SK-N-SH (cell line): ENCODE measurements around the gene MTAP. TPM values are rescaled to one million over a fixed set of nuclear protein-coding genes. Genes with fewer than 3 reads are reported as not detected.

ENCODE experiments used
- CTCF ChIA-PET: fragments of 300-600, 350-600 bp; formaldehyde crosslinking; extraction: SDS; loops from one replicate; lab custom pipeline; 2021; lab: Yijun Ruan, JAX
- POLR2A ChIA-PET: fragments of 350-600 bp; sonication (Branson Sonifier 250); formaldehyde crosslinking; extraction: SDS; loops from one replicate; lab custom pipeline; 2020; ENCODE audit warnings: antibody characterized with exemption, inconsistent platforms; lab: Yijun Ruan, JAX
- DNase-seq: peaks from one replicate; pipeline ENCODE4 v3.0.0; 2012
- H2AFZ ChIP-seq: fragments of 200-600 bp; sonication (generic); 2 replicates; pipeline ENCODE4 v1.8.1; 2016; ENCODE audit warnings: antibody characterized with exemption, mild to moderate bottlenecking, low read depth
- H3F3A ChIP-seq: fragments of 200-600 bp; sonication (generic); replicated peaks from 2 replicates; pipeline ENCODE3; 2016; ENCODE audit warnings: antibody characterized with exemption, mild to moderate bottlenecking; ENCODE audit not compliant: insufficient read depth
- H3K27ac ChIP-seq, 2 experiments: fragments of 200-500 bp in 1 of 2; fragments of 200-600 bp in 1 of 2; sonication (Bioruptor generic) in 1 of 2; sonication (generic), shearing (Covaris generic) in 1 of 2; 2 replicates each; pipeline versions ENCODE4 v1.5.1 to v1.6.1; 2014 to 2016; ENCODE audit warnings: low read depth in 2 of 2, inconsistent platforms in 1 of 2, low read length in 1 of 2, mild to moderate bottlenecking in 1 of 2, mixed read lengths in 1 of 2
- H3K27me3 ChIP-seq: fragments of 200-600 bp; sonication (generic), shearing (Covaris generic); 2 replicates; pipeline ENCODE4 v1.6.1; 2016; ENCODE audit warnings: mixed run types; ENCODE audit not compliant: insufficient read depth
- H3K36me3 ChIP-seq, 2 experiments: fragments of 200-500 bp in 1 of 2; fragments of 200-600 bp in 1 of 2; sonication (Bioruptor generic) in 1 of 2; sonication (generic) in 1 of 2; replicated peaks in 1 of 2; 2 replicates each; pipeline versions ENCODE3 to v1.5.1; 2014 to 2016; ENCODE audit warnings: low read length in 1 of 2, mild to moderate bottlenecking in 1 of 2; ENCODE audit not compliant: insufficient read depth in 2 of 2, control insufficient read depth in 1 of 2
- H3K4me1 ChIP-seq, 2 experiments: fragments of 200-500 bp in 1 of 2; fragments of 200-600 bp in 1 of 2; sonication (Bioruptor generic) in 1 of 2; sonication (generic), shearing (Covaris generic) in 1 of 2; 2 replicates each; pipeline versions ENCODE4 v1.5.1 to v1.6.1; 2014 to 2016; ENCODE audit warnings: low read depth in 1 of 2, low read length in 1 of 2, mixed run types in 1 of 2; ENCODE audit not compliant: insufficient read depth in 2 of 2, control insufficient read depth in 1 of 2
- H3K4me2 ChIP-seq: fragments of 200-600 bp; sonication (generic), shearing (Covaris generic); 2 replicates; pipeline ENCODE4 v1.6.1; 2017; ENCODE audit warnings: mixed run types
- H3K4me3 ChIP-seq, 2 experiments: fragments of 200-500 bp in 1 of 2; fragments of 200-600 bp in 1 of 2; sonication (Bioruptor generic) in 1 of 2; sonication (generic), shearing (Covaris generic) in 1 of 2; 2 replicates each; pipeline versions ENCODE4 v1.5.1 to v1.8.1; 2014 to 2016; ENCODE audit warnings: low read depth in 2 of 2, inconsistent platforms in 1 of 2, low read length in 1 of 2, mild to moderate bottlenecking in 1 of 2, mixed read lengths in 1 of 2, moderate library complexity in 1 of 2
- H3K79me2 ChIP-seq: fragments of 200-600 bp; sonication (generic); 2 replicates; pipeline ENCODE4 v1.8.1; 2017; ENCODE audit warnings: mild to moderate bottlenecking; ENCODE audit not compliant: insufficient read depth
- H3K9ac ChIP-seq: fragments of 200-600 bp; sonication (generic); 2 replicates; pipeline ENCODE4 v1.6.1; 2017; ENCODE audit warnings: mixed run types
- H3K9me2 ChIP-seq: fragments of 200-600 bp; sonication (generic); 2 replicates; pipeline ENCODE4 v1.6.1; 2017; ENCODE audit warnings: mixed run types
- H3K9me3 ChIP-seq: fragments of 200-600 bp; sonication (generic); 2 replicates; pipeline ENCODE4 v1.6.1; 2017; ENCODE audit warnings: mixed run types, mild to moderate bottlenecking, moderate library complexity
- H4K20me1 ChIP-seq: fragments of 200-600 bp; sonication (generic); 2 replicates; pipeline ENCODE4 v1.6.1; 2017; ENCODE audit warnings: mild to moderate bottlenecking, mixed run types; ENCODE audit not compliant: insufficient read depth
- CTCF ChIP-seq: fragments of 200-600 bp; sonication (generic); IDR thresholded peaks from 2 replicates; pipeline ENCODE4 v1.6.1; 2017; ENCODE audit warnings: antibody characterized with exemption, mild to moderate bottlenecking, moderate library complexity
- ELF1 ChIP-seq: IDR thresholded peaks from 2 replicates; pipeline ENCODE4 v1.4.0; 2012
- EZH2phosphoT487 ChIP-seq: fragments of 200-600 bp; sonication (generic); IDR thresholded peaks from 2 replicates; pipeline ENCODE4 v1.6.1; 2017; ENCODE audit warnings: low read depth, mixed run types, mild to moderate bottlenecking, antibody characterized with exemption, moderate library complexity, borderline replicate concordance
- FOSL2 ChIP-seq: IDR thresholded peaks from 2 replicates; pipeline ENCODE4 v1.4.0; 2012; ENCODE audit warnings: low read depth, mild to moderate bottlenecking, moderate library complexity, borderline replicate concordance
- GABPA ChIP-seq: IDR thresholded peaks from 2 replicates; pipeline ENCODE4 v1.4.0; 2012; ENCODE audit warnings: low read depth, mild to moderate bottlenecking
- MXI1 ChIP-seq: IDR thresholded peaks from 2 replicates; pipeline ENCODE4 v1.6.1; 2012; ENCODE audit warnings: mild to moderate bottlenecking, low read depth, low read length, improper control_type of control experiment
- NRF1 ChIP-seq: IDR thresholded peaks from 2 replicates; pipeline ENCODE4 v1.6.1; 2012; ENCODE audit warnings: low read depth, mild to moderate bottlenecking, low read length
- RAD21 ChIP-seq: IDR thresholded peaks from 2 replicates; pipeline ENCODE4 v1.6.1; 2012; ENCODE audit warnings: mild to moderate bottlenecking, low read length
- SIN3A ChIP-seq: IDR thresholded peaks from 2 replicates; pipeline ENCODE4 v1.6.1; 2012; ENCODE audit warnings: low read depth, mild to moderate bottlenecking, low read length, moderate library complexity, borderline replicate concordance
- SMC3 ChIP-seq: IDR thresholded peaks from 2 replicates; pipeline ENCODE4 v1.6.1; 2012; ENCODE audit warnings: low read depth, low read length, improper control_type of control experiment
- ZBTB33 ChIP-seq: IDR thresholded peaks from 2 replicates; pipeline ENCODE4 v1.4.0; 2012; ENCODE audit warnings: low read depth, borderline replicate concordance
- WGBS: methylation state at CpG from one replicate; pipeline ENCODE4 v1.1.6; 2017; ENCODE audit warnings: low lambda C conversion rate; 5-methylcytosine and 5-hydroxymethylcytosine counted together
- polyA plus RNA-seq, 3 experiments: library from polyadenylated mRNA; depleted of rRNA; stranded (reverse); fragments of >200 nt; gene quantifications; 2 replicates each; pipeline ENCODE4 v1.2.3, GENCODE V29; 2012
- TF ChIP-seq, protein P1 (sequence below): IDR thresholded peaks from 2 replicates; pipeline ENCODE4 v1.6.1; 2012; ENCODE audit warnings: mild to moderate bottlenecking, low read depth, low read length, moderate library complexity
- TF ChIP-seq, protein P2 (sequence below): fragments of 150-350 bp; IDR thresholded peaks from 2 replicates; pipeline ENCODE4 v1.6.1; 2017; ENCODE audit warnings: antibody characterized with exemption, low read length, low read depth, borderline replicate concordance
- TF ChIP-seq, protein P3 (sequence below): IDR thresholded peaks from 2 replicates; pipeline ENCODE4; 2012

MTAP gene
- polyA plus RNA-seq, 1 of the 3 experiments (the other 2 are of a cell fraction): 9.8 TPM

- Histone ChIP-seq H3K9me3 (no peaks in the 10 kb centered on the region), H3K4me1 (no peaks in the 10 kb centered on the region), H3K27me3 (no peaks in the 10 kb centered on the region), H3K9ac (no peak overlapping the region), H3K79me2 (no peaks in the 10 kb centered on the region), H3K4me2 (no peak overlapping the region), H3K9me2 (no peaks in the 10 kb centered on the region), H4K20me1 (no peaks in the 10 kb centered on the region), H3F3A (no peaks in the 10 kb centered on the region), H3K27ac (no peak overlapping the region), H3K36me3 (peaks cover 42 to 43% of the 10 kb centered on the region in 2 experiments), H3K4me3 (no peak overlapping the region), H2AFZ (no peak overlapping the region)
- CTCF ChIA-PET: no interaction called here
- DNase-seq: no peak
- POLR2A ChIA-PET: no interaction called here
- WGBS: 100% methylated on average over 3 of the region's 3 CpGs
- TF ChIP-seq CTCF (no peak), ELF1 (no peak)
- TF ChIP-seq, protein P1, sequence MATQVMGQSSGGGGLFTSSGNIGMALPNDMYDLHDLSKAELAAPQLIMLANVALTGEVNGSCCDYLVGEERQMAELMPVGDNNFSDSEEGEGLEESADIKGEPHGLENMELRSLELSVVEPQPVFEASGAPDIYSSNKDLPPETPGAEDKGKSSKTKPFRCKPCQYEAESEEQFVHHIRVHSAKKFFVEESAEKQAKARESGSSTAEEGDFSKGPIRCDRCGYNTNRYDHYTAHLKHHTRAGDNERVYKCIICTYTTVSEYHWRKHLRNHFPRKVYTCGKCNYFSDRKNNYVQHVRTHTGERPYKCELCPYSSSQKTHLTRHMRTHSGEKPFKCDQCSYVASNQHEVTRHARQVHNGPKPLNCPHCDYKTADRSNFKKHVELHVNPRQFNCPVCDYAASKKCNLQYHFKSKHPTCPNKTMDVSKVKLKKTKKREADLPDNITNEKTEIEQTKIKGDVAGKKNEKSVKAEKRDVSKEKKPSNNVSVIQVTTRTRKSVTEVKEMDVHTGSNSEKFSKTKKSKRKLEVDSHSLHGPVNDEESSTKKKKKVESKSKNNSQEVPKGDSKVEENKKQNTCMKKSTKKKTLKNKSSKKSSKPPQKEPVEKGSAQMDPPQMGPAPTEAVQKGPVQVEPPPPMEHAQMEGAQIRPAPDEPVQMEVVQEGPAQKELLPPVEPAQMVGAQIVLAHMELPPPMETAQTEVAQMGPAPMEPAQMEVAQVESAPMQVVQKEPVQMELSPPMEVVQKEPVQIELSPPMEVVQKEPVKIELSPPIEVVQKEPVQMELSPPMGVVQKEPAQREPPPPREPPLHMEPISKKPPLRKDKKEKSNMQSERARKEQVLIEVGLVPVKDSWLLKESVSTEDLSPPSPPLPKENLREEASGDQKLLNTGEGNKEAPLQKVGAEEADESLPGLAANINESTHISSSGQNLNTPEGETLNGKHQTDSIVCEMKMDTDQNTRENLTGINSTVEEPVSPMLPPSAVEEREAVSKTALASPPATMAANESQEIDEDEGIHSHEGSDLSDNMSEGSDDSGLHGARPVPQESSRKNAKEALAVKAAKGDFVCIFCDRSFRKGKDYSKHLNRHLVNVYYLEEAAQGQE: no peak
These were observed 50.3 kb downstream of the MTAP start for GRCh38 chr9:21852754-21853153.

- Histone ChIP-seq H3K9me2 (no peaks in the 10 kb centered on the region), H3K4me3 (no peak overlapping the region), H3K9ac (no peak overlapping the region), H3K4me1 (no peaks in the 10 kb centered on the region), H3F3A (no peaks in the 10 kb centered on the region), H2AFZ (no peak overlapping the region), H4K20me1 (no peaks in the 10 kb centered on the region), H3K27me3 (no peaks in the 10 kb centered on the region), H3K79me2 (no peaks in the 10 kb centered on the region), H3K36me3 (peaks cover 43 to 45% of the 10 kb centered on the region in 2 experiments), H3K4me2 (no peak overlapping the region), H3K9me3 (no peaks in the 10 kb centered on the region), H3K27ac (no peak overlapping the region)
- ChIA-PET CTCF (no interaction called here), POLR2A (no interaction called here)
- WGBS: 93% methylated on average over 2 of the region's 2 CpGs
- TF ChIP-seq GABPA: no peak
- TF ChIP-seq ELF1: no peak
- TF ChIP-seq, protein P2, sequence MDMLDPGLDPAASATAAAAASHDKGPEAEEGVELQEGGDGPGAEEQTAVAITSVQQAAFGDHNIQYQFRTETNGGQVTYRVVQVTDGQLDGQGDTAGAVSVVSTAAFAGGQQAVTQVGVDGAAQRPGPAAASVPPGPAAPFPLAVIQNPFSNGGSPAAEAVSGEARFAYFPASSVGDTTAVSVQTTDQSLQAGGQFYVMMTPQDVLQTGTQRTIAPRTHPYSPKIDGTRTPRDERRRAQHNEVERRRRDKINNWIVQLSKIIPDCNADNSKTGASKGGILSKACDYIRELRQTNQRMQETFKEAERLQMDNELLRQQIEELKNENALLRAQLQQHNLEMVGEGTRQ: no peak
- no peak for TF ChIP-seq CTCF
- no peak for TF ChIP-seq SIN3A
- TF ChIP-seq MXI1: no peak
- no peak for TF ChIP-seq NRF1
- TF ChIP-seq FOSL2: no peak
- TF ChIP-seq RAD21: no peak
- no peak for TF ChIP-seq ZBTB33
- TF ChIP-seq SMC3: no peak
- no peak for TF ChIP-seq EZH2phosphoT487
- TF ChIP-seq, protein P3, sequence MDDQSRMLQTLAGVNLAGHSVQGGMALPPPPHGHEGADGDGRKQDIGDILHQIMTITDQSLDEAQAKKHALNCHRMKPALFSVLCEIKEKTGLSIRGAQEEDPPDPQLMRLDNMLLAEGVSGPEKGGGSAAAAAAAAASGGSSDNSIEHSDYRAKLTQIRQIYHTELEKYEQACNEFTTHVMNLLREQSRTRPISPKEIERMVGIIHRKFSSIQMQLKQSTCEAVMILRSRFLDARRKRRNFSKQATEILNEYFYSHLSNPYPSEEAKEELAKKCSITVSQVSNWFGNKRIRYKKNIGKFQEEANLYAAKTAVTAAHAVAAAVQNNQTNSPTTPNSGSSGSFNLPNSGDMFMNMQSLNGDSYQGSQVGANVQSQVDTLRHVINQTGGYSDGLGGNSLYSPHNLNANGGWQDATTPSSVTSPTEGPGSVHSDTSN: no peak
- no peak for DNase-seq
These were observed 51.0 kb downstream of the MTAP start for GRCh38 chr9:21853414-21853813.
